Measurements from ENCODE around the gene KYNU.

Gene KYNU

DNA sequence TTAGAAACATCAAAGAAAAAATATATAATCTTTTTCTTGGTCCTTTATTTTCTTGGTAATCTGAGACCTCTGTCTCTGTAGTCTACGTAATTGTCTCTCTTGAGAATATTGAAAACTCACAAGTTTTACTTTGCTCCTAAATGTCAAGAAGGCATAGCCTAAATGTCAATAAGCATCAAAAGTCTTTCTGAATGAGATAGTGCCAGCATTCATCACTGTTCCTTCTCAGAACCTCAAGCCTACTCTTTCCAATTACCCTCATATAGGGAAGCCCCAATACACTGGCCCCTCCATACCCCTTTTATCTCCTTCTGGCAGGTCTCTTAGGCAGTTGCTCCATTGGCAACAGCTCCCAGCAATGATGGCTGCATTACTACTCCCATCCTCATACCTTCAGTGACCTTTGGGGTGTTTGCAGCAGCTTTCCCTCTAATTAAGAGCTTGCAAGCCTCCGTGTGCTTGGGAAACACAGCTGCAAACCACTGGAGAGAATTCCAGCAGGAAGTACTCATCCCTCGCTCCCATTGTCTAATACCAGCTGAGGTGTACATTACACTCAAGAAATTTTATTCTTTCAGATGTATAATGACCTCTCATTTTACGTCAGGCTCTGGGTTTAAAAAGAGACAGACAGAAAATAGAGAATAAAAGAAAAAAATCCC is 95.8 kb downstream of the KYNU start:
- no peak for FAIRE-seq

DNA sequence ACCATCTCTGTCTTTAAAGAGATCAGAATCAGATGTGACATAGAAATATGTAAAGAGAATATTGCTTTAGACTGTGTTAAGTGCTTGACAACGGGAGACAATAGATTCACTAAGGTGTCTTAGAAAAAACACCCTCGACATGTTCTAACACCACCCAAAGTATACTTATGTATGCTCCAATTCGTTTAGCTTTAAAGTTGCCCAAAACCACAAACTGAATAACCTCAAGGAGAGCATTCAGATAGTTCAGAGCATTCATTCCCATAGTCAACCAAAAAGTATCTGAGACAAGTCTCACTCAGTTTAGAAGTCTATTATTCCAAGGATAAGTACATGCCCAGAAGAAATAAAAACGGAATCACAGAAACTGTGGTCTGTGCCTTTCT is 96.4 kb downstream of the KYNU start:
- FAIRE-seq: no peak

DNA sequence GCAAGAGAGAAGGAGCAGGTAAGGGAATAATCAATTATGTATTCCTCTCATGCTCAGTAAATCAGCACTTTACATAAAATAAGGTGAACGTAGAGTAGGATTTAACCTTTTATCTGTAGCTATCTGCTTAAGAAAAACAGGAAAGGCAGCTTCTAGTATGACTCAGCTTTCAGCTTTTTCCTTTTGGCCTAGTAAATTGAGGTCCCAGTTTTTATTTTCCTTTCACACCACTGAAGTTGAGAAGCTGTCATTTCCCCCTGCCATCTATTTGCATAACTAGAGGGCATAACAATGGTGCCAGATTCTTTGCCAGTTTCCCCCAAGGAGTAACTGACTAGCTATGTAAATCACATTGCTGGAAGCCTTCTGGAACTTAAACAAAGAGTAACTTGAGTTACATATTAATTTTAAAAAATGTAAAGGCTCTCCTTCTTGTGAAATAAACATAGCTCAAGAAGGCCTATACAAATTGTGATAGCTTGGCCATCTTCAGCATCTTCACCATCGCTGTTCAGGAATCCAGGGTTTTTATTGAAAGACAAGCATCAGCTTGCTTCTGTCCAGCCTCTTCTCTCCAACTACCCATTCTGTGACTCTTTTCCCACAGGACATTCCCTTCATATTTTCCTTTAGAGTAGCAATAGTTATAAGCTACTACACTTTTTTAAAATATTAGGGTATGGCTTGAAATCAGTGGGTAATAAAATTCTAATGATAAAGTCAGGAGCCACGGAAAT is 97.0 kb downstream of the KYNU start:
- FAIRE-seq: no peak

DNA sequence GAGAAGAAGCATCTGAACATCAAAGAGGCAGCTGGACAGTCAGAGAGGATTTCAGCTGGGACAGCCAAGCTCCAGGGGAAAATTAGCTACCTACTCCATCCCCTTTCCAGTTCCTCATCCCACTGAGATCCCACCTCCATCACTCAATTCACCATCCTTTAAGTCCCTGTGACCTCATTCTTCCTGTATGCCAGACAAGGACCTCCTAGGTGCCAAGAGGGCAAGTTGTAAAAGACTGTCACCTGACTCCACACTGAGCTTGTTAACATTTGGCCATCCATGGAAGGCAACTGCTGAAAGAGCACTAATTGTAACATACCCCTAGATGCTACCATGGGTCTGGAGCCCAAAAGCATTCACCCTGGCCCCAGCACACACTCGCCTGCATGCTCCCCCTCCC is 97.8 kb downstream of the KYNU start:
- no peak for FAIRE-seq

DNA sequence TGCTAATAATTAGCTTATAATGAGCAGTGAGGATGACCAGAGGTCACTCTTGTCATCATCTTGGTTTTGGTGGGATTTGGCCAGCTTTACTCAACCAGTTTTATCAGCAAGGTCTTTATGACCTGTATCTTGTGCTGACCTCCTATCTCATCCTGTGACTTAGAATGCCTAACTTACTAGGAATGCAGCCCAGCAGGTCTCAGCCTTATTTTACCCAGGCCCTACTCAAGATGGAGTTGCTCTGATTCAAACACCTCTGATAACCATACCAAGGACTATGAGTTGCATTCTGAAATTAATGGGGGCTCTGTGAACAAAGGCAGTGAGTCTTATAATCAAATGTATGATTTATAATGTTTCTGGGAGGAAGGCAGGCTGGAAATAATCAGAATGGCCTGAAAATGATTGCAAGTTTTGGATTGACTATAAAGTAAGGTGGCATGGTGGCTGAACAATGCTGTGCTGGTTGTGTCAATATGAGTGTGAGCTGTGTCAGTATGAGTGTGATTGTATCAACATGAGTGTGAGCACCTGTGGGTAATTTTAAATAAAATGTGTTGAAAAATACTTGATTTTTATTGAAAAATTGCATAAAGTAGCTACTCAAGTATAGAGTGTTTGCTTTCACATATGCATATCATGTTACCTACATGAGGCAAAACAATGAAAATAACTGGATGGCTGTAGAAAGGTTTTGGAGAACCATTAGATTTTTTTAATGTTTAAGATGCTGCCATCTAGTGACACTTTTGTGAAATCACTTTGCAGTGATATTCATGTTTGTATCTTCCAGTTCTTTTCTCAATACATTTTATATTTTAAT is 103.0 kb downstream of the KYNU start:
- peak; percentile 97 for FAIRE-seq

DNA sequence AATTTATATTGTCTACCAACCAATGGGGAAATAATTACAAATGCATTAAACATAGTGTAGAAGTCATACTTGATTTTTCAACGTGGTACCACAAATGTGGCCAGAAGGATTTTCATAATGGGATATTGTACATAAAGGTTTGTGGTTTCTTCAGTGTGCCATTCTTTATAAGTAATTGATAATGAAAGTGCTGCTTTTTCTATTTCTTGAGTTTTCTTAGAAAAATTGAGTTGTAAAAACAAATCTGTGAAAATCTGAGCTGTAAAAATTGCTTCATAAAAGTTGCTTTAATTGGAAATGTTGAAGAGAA is 103.6 kb downstream of the KYNU start:
- FAIRE-seq: no peak

DNA sequence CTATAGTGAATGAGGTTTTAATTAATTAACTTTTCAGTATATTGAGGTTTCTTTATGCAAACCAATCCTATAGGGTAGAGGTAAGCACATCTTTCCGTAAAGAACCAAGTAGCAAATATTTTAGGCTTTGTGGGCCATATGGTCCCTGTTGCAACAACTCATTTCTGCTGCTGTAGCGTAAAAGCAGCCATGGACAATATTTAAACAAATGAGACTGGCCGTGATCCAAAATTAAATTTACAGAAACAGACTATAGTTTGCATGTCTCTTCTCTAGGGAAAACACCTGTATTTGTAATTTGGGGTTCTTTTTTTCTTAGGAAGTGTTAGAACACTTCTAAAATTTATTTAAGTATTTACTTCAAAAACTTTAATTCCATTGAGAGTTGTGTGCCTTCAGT is 104.3 kb downstream of the KYNU start:
- no peak for FAIRE-seq

DNA sequence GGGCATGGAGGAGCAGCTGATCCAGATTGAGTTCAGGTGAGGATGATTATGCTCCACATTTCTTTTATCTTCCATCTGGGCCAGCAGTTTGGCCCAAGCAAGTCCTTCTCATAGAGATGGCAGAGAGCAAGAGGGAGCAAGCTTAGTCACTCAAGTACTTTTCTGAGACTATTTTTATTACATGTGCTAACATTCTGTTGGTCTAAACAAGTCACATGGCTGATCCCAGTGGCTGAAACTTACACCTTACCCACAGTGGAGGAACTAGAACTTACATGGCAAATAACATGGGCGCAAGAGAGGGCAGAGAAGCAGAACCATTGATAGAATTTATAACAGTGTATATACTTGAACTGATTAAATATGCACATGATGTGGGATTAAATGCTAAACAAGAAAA is 105.7 kb downstream of the KYNU start:
- FAIRE-seq: no peak

DNA sequence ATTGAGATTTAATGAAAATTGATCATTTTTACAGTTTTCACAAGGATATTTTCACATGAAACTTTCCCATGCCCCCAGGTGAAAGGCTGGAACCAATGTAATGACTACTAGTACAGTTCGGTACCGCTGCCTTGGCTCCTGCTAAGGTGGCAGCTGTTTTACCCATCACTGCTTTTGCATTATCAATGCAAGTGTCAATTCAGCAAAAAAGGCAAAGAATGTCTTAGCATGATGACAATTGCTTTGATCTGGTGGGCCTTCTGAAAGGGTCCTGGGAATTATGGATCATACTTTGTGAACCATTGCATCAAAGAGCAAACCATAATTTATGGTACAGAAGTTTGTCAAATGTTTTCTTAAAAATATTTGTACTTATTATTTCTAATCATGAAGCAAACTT is 107.2 kb downstream of the KYNU start:
- no peak for FAIRE-seq

DNA sequence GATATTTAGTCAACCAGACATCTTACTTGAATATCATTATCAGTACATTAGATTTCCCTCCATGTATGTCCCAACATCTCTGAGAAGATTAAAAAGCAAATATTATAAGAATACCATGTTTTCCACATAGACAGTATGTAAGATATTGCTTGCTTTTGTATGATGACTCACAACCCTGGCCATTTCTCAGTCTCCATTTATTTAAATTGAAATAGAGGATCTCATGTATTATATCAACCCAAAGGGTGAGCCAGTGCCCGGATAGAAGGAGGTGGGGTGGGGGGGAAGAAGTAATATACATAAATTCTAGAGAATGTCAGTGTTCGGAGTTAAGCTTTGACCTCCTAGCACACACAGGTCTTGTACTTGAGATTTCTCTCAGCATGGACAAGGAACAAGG is 109.6 kb downstream of the KYNU start:
- no peak for FAIRE-seq

DNA sequence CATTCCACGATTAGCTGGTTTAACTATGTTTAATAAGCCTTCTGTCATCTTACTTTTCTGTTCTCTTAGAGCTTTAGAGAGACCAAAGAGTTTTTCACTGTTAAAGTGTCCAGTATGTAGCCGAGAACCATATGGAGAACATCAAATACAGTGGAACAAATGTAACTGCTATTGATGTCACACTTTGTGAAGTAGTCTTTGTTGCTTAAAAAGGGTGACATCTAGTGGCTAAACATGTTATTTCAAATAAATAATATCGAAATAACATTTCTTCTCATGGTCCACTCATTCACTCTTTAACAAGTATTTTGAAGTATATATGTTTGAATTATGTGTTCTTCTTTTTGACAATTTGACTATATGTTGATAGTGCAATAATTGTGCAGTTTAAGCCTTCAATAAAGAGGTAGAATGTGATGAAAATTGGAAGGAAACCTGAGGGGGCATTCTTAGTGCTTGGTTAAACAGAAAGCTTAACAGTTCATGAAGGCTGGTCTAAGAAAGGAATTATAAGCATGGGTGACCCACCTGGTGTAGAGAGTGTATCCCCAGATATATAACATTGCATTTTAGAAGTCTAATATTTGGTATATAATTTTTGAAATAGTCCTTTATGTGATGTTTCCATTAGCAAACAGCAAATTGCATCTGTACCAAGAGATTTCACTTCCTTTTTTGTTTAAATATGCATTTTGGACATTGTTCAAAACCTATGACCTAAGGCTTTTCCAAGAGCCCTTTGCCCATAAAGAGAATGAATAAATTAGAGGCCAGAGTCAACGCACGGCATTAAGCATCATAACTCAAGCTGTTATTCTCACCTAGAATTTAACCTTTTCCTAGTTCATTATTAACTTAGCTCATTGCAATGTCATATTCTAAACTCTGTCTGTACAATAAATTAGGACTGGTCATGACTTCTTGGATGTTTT is 112.1 kb downstream of the KYNU start:
- peak; percentile 93 for FAIRE-seq

DNA sequence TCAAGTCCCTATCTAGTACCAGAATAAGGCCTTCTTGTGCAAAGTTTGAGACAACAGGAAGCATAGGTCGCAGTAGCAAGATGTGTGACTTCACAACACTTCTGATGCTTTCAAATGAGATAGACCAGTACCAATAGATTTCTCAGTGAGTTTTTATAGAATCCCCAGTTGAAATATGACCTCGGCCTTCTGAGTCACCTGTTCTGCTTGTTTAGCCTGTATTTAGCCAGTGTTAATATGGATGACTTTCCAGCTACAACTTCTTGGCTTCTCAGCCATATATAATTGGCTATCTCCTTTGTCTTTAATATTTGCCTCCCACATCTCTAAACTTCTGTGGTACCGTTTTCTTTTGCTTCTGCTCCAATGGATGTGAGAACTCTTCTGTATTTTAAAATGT is 113.8 kb downstream of the KYNU start:
- FAIRE-seq: no peak

DNA sequence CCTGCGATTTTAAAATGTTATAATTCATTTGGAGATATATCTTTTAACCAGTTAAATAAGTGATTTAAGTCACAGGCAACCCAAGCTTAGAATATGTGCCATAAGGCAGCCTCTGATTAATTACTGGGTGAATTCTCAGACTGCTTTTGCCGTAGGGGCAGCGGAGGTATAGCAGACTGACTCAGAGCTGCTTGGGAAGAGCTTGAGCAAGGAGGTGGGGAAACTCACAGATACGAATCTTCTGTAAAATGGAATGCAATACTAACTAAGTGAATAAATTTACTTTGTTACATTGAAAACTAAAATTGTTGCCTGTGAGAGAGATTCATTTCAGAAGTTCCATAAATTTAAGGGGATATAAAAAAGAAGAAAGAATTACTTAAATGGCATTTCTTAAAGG is 115.4 kb downstream of the KYNU start:
- FAIRE-seq: no peak

DNA sequence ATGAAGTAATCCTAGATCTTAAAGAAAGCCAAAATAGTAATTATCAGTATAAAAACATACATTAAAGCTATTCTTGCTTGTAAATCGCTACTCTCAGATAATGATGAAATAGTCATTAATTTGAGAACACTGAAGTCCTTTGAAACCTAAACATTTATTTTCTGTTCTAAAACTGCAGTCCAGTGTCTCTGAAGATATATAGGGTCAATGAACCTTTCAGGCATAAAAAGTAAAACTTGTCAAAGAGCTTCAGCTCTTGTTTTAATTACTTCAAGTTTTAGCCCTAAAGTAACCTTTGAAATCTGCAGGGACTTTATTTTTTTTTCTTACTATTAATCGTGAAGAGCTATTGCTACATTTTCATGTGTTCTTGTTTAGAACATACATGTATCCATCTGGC is 116.3 kb downstream of the KYNU start:
- FAIRE-seq: no peak

DNA sequence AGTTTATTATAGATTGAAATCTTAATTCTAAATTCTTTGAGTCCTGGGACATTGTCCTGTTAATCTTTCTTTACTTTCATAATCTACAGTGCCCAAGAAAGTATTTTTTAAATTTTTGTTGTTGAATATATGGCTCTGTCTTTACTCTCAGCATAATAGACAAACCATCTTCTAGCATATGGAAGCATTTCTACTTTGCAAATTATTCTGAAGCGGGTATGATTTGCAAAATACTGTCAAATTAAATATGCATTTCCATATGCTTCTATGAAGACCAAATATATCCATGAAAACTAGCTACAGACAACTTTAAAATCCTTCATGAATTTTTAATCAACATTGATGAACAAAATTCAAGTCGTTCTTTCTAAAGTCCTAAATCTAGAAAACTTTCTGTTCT is 117.2 kb downstream of the KYNU start:
- no peak for FAIRE-seq

DNA sequence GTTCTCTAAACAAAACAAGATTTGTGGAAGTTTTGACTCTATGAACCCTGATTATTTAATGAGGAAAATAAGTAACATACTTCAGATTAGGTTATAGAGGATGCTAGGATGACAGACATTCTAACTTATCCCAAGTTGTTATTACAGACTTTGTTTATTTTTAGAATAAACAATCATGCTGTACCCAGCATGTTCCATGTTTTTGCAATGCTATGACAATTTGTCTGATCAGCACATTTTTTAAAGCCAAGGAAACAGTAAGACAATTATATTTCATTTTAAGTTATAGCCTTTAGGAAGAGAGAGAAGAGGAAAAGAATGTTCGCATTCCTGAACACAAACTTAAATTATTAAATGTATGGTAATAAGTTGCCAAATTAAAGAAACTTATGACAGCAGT is 119.8 kb downstream of the KYNU start:
- FAIRE-seq: no peak

DNA sequence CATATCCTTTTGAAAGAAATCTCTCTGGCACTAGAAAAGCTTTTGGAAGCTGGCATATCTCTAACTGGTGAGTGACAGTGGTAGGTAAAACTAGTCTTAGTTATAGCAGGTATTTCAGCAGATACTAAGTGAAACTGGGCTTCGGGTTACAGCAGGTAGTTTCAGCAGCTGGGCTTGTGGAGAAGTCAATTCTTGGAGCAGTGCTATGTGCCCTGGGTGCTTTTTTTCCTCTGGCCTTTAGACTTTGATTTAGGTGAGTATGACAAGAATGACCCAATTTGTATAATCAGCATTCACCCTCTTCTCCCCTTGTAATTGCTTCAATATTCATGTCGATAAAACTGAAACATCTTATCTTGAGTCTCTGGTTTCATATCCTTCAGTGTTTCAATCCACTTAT is 123.1 kb downstream of the KYNU start:
- no peak for FAIRE-seq

DNA sequence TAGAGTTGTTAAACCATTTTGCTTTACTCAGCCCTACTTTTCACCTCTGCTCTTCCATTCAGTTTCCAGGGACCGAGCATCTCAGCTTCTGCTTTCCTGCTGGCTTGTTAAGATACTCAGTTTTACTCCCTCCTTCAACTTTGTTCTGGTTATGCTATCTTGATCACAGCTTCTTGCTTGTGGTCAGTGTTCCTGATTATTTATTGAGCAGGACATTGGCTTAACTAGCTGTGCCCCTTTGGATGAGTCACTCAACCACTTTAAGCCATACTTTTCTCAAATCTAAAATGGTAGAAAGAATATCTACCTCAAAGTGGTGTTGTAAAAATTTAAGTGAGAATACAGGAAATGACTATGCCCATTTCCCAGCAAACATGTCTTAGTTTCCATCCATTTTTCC is 124.0 kb downstream of the KYNU start:
- FAIRE-seq: no peak

DNA sequence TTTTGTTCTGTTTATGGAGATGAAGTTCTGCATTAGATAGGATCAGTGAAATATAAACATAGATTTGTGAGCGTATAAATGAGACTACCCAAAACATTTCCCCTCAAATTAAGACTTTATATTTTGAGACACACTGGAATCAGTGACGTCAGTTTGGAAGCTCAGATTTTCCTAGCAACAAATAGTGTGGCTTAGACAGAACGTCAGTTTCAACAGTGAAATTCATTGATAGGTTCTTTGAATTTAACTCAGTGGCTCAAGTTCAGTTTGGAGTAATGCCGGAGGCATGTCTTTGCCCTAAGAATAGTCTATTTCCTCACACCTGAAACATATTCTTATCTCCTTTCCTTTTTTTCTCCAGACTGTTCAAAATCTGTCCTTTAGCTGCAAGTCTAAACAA is 138.2 kb downstream of the KYNU start:
- no peak for FAIRE-seq

DNA sequence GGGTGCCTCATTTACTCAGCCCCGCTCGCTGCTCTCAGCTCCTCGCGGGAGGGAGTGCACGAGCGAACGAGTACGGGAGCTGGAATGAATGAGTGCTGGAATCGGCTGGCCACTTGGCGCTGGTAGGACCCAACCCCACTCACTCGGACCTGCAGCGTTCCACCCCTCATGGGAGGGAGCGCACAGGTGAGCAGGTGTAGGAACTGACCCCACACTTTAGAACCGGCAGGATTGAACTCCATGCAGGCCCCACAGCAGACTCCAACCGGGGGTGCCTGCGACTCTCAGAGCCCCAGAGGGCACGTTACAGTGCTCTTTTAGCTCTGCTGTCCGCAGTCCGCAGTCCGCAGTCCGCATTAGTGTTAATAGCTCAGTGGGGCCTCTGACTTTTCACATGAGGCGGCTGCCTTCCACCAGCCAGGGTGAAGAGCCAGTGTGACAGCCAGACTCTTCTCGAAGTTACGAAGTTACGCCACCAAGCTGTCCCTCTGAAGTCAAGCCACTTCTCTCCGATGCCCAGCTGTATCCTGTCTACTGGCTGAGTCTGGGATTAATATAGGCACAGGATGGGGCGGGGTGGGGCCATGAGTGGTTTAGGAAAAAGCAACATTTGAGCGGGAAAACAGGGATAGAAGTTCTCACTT is 149.1 kb downstream of the KYNU start:
- FAIRE-seq: no peak

DNA sequence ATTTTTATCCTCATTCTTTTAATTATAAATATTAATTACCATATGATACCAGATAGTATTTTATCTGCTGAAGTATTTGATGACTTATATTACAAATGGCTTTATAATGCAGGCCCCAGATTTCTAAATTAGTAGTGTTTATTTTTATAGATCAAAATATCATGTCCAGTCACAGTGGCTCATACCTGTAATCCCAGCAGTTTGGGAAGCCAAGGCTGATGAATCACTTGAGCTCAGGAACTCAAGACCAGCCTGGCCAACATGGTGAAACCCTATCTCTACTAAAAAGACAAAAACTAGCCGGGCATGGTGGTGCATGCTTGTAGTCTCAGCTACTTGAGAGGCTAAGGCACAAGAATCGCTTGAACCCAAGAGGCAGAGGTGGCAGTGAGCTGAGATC is 151.7 kb downstream of the KYNU start:
- no peak for FAIRE-seq

DNA sequence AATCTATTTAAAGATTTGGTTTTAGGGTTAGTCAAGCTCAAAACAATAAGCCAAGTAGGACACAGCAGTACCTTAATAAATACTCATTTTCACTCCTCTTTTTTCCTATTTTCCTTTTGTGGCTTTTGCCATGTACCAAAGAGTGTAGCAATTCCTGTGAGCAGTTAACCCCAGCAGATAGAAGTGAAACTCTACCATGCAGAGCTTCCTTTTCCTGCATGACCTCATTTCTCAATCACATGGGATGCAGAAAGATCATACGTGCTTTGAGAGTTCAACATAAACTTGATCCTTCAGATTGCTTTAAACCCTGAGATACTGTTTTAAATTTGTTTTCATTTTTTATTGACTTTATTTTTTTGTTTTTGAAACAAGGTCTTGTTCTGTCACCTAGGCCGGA is 152.7 kb downstream of the KYNU start:
- FAIRE-seq: no peak
